IPS DF 19.7 (cell line): ENCODE results near the gene UCN3.

Experiments
- DNase-seq: peaks from one replicate; pipeline ENCODE4 v3.0.0-alpha.2; 2013; ENCODE audit warnings: low read depth, low spot score

UCN3 gene

GRCh38 chr10:5364890-5365338 is at the start of gene UCN3:
UCN3 (plus strand) TSS chr10:5364966; CDS start chr10:5373721, 8,755 bp downstream.
- DNase-seq = no peak

DNA sequence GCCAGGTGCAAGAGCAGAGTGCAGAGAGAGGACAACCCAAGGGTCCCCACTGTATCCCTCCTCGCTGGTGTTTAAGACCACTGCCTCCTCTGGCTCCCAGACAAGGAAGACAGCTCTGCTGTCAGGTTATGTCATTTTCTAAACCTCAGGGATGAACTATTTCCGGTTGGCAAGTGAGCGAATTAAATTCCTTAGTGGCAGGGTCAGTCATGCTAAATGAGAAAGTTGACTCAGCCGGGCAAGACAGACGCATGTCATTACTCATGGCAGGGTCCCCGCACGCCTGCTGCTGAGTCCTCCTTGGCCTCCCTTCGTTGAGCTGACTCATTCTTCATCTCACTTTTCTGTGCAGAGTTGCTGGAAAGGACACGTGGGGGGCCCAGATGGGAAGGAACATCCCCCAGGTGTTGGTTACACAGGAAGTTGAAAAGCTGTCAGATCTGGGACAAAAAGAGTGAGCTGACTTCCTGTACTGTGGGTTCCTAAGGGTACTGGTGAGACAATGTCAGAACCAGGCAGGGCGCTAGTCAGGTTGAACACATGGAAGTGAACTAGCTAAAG is 47.1 kb upstream of the UCN3 start:
- DNase-seq = no peak

DNA sequence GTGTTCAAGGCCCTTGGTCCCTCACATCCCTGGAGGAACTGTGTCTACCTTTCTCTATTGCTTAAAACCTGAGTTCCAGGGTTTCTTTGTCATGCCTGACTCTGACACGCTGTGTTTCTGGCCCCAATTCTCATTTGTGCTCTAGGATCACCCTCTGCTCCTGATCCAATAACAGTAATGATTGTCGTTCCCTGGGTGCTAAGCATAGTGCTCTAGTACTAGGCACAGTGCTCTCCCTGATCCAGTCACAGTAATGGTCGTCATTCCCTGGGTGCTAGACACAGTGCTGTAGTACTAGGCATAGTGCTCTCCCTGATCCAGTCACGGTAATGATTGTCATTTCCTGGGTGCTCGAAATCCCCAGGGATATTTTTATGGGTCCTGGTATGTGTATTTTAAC is 46.6 kb upstream of the UCN3 start:
- no peak for DNase-seq

GRCh38 chr10:5319863-5320262 is 44.9 kb upstream of the UCN3 start:
- no peak for DNase-seq

DNA sequence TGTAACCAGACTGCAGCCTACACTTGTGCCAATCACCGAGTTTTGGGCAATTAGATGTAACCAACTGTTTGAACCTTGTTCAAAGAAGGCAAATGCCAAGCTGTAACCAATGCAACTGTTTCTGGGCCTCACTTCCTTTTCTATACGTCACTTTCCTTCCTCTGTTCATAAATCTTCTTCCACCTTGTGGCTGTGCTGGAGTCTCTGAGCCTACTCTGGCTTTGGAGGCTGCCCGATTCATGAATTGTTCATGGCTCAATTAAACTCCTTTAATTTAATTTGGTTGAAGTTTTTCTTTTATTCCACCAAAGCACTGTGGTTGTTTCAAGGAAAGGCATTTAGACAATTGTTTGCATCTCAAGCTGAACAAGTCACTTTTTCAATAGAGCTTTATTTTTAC is 43.5 kb upstream of the UCN3 start:
- DNase-seq = no peak

DNA sequence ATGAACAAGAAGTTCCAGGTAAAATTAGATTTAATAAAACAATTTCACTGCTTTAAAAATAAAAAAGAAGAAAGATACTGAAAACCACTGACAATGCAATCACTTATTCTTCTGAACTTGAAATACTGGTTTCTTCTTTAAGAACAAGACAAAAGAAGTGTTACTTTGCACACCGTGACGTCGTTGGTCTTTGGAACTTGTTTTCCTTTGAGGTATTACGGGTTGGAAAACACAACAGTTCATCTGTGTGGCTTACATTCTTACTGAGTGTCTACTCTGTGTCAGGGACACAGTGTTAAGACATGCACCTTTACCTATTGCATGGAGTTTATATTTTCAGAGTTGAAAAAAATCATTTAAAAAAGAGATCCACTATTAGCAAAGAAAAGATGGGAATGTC is 41.3 kb upstream of the UCN3 start:
- no peak for DNase-seq

DNA sequence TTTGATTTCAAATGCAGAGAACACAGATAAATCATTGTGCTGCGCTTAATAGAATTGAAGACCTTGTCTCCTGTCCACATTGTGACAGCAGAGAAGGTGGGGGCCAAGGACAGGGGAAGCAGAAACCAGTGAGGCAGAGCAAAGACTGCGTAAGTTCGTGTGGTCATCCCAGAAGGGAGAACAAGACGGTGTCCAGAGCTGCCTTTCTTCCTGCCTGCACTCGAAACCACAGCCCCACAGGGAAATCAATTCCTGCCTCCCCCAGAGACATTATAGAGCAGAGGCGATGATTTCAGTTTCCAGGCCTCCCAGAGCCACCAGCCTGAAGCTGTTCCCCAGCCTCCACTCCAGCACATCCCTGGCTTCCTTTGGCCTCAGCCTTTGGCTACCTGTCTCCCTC is 39.7 kb upstream of the UCN3 start:
- no peak for DNase-seq

- DNase-seq = no peak
These were observed 30.4 kb upstream of the UCN3 start for GRCh38 chr10:5334196-5334880.

- DNase-seq = no peak
These were observed 26.8 kb upstream of the UCN3 start for GRCh38 chr10:5338010-5338409.

GRCh38 chr10:5343092-5343491 is 21.7 kb upstream of the UCN3 start:
- DNase-seq = no peak

GRCh38 chr10:5343561-5343960 is 21.2 kb upstream of the UCN3 start:
- DNase-seq = no peak

DNA sequence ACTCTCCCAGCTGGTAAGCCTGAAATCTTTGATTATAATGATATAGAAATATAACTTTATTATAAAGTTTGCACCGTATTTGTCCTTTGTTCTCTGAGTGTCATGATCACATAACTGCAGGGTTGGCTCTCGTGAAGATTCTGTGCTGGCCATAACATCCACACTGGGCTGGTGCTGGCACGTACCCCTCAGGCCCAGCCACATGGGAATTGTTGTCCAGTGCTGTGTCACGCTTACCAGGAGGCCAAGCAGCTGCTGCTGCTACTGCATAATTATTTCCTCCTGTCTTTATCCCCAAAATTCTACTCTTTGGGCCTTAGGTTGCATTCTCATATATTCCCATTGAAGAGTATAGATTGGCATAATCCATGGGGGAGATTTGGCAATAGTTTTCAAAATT is 20.8 kb upstream of the UCN3 start:
- DNase-seq = no peak

DNA sequence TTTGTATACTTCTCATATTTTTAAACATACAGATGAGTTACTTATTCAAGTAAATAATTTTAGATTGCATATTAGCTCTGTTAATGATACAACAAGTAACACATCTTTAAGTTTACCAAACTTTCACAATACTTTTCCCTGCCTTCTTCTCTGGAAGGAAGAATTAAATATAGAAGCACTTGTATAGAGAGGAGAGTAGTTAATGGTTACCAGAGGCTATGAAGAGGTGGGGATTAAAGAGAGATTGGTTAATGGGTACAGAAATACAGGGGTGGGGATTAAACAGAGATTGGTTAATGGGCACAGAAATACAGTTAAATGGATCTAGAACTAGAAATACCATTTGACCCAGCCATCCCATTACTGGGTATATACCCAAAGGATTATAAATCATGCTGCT is 20.0 kb upstream of the UCN3 start:
- no peak for DNase-seq

DNA sequence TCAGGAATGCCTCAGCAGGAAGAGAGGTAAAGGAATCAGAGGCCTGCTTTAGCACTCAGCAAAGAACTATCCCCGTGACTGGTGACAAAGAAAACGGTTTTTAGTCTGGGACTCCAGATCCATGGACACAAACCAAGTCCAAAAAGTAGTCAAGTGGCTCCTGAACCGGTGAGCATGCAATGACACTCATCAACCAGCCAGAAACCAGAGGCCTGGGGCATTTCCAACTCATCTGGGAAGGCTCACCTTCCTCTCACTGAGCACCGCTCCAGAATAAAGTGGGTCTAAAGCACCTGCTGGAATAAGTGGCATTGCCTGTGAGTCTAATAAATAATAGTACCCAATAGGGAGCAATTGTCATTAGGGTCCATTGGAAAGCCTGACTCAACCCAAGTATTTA is 17.9 kb upstream of the UCN3 start:
- DNase-seq = no peak

- no peak for DNase-seq
These were observed 15.4 kb upstream of the UCN3 start for GRCh38 chr10:5349362-5349761.

- DNase-seq = no peak
These were observed 10.7 kb upstream of the UCN3 start for GRCh38 chr10:5354068-5354467.

- DNase-seq = no peak
These were observed 9.0 kb upstream of the UCN3 start for GRCh38 chr10:5355594-5356301.

DNA sequence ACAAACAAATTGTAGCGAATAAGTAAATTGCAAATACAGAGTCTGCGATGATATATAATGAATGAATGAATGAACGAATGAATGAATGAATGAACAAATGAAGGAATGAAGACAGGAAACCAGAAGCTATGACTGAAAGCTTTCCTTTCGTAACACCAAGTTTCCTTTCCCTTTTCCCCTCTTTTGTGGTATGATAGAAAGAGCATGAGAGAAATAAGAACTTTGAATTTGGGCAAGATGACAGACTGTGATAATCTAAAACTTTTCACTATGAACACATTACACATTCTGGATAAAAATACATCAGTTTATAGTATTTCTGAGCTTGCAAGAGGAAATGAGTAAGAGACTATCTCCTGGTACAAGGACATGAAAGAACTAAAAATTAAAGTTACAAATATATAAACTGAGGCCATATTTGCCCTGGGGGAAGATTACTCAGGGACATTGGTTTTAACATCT is 8.4 kb upstream of the UCN3 start:
- no peak for DNase-seq

GRCh38 chr10:5360318-5360915 is 4.3 kb upstream of the UCN3 start:
- DNase-seq = no peak

- DNase-seq = no peak
These were observed 2.8 kb upstream of the UCN3 start for GRCh38 chr10:5361966-5362365.

DNA sequence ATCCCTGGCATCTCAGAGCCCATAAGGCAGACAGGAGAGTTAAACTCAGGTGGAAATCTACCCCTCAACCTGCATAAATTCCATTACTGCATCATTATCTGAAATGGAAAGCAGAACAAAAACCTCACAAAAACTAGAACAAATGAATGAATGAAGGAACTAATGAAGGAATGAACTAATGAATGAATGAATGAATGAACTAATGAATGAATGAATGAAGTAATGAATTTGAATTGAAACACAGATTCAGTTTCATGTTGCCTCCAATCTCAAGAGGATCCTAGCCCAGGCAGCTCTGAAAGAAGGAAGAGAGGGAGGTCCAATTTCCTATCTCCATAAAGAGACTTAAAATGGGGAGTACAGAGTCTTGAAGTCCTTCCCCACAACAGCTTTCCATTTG is 1.9 kb upstream of the UCN3 start:
- DNase-seq = no peak

DNA sequence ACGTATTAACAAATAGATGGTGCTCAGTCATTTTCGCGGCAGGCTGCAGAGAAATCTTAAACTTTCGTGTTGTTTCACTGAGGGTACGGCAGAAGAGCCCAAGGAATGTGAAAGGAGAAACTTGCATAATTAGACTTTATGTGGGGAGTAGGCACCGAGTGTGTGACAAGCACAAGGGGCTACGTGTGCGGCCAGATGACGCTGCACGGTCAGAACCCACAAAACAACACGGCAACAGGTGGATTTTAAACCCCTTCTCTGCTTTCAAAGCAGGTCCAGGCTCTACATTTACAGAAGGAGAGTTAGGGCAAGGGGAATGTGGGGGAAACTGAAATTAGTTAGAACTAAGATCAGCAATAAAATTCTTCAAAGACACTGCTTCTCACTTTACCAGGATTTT is 392 bp upstream of the UCN3 start:
- DNase-seq = no peak

- no peak for DNase-seq
These were observed 1.2 kb downstream of the UCN3 start for GRCh38 chr10:5365928-5366327.
